Measurements from ENCODE around the gene ZNF660.

- TF ChIP-seq POLR2A (IDR thresholded peaks at IDR 0.05) (no peak), CTCF (IDR thresholded peaks at IDR 0.05) (no peak), POLR2AphosphoS5 (IDR thresholded peaks at IDR 0.05) (no peak)
Measured at GRCh38 chr3:44571024-44571423, 13.7 kb upstream of the ZNF660 start.
